HG03097 (cell line): ENCODE data around the gene PITPNM3.
"Not testable (repeated sequence)": the region's sequence is repeated elsewhere in the genome, so short reads cannot be mapped to it uniquely, and the experiment has no call there.

Experiments used
- ATAC-seq: cut with Tn5 transposase; IDR thresholded peaks from one replicate; pipeline ENCODE4 v1.9.1; 2021; ENCODE audit not compliant: unreplicated experiment, low FRiP score

Gene PITPNM3

DNA sequence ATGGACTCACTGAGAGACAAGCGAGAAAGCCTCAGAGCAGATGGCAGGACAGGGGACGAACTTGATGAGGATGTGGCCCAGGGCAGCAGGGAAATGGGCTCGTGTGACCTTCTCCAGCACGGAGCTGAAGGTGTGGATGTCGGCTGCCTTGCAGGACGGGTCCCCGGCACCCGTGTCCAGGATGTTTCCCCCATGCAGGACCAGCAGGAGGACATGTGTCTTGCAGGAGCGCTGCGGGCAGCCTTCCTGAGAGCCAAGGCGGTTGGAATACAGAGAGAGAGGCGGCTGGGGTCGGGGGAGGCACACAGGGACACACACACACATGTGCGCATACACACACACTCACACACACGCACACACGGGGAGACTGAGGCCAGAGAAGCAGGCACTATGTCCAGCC is 72.8 kb downstream of the PITPNM3 start:
- ATAC-seq = no peak

DNA sequence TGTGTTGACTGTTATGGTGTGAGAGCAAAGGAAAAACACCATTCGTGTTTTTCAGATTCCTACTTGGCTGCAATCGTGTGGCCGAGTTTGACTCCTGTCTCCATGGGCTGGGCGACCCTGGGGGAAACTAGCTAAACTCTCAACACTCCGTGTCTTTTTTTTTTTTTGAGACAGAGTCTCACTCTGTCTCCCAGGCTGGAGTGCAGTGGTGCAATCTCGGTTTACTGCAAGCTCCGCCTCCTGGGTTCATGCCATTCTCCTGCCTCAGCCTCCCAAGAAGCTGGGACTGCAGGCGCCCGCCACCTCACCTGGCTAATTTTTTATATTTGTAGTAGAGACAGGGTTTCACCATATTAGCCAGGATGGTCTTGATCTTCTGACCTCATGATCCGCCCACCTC is 73.6 kb downstream of the PITPNM3 start:
- not testable (repeated sequence) for ATAC-seq

DNA sequence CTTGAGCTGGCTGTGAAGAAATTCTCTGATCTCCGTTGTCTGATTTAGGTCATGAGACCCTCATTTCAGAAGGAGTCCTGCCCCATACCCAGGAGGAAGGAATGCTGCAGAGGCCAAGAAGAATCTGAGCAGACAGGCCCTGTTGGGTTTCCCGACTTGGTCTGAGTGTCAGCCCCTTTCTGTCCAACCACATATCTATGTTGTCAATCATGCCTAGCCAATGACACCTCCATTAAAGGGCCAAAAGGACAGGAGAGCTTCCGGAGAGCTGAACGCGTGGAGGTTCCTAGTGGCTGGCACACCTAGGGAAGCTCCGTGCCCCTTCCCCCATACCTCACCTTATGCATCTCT is 74.3 kb downstream of the PITPNM3 start:
- no peak for ATAC-seq

DNA sequence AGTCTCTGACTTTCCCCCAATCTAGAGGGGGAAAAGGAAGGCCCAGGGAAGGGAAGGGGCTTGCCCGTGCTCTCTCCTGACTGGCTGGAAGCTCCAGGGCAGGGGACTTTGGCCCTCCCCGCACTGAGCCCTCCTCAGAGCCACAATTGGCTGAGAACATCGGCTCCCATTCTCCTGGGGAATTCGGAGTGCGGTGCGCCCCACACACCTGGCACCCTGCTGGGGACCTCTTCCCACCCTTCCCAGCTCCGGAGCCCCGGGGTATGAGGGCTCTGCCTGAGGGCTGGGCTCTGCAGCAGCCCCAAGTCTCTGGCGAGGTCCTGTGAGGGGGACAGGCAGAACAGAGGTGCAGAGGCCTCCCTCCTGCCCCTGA is 76.1 kb downstream of the PITPNM3 start:
- ATAC-seq = no peak

DNA sequence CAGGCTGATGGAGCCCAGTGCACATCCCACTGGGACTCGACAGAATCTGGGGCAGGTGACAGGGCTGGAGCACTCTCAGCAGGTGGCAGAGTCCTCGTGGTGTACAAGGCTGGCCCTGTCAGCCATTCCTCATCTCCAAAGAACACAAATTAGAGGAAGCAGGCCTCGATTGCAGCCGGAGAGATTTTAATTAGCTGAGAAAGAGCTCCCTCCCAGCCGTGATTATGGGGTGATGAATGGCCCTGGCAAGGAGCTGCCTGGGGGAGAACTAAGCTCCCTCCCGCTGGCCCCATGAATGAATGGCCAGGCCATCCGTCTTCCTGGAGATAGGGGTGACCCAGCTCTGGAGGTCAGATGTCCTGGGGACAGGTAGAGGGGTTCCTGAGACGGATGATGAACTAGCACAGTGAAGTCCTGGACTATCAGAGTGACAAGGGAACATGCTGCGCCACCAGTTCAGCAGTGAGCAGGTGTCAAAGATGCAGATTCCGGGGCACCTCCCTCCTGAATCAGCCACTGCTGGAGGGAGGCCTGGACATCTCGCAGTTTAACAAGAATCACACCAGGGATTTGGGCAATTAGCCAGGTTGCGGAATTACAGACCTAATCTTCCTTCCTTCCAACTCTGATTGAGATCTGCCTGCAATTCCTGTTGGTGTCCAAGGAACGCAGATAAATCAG is 76.6 kb downstream of the PITPNM3 start:
- ATAC-seq = no peak

DNA sequence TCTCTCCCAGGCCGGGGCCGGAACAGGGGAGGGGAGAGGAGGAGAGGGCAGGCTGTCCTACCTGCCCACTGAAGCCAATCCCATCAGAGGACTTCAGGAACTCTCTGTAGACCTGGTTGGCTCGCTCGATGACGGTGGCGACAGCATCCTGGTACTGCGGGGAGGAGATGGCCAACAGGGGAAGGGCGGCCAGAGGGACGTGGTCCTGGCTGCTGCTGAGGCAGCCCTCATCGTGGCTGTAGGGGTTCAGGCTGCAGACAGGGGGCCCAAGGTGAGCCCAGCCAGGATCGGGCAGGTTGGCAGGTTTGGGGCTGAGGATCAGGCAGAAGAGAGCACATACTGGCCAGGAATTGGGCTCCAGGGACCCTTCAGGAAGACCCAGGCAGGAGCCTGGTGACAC is 77.9 kb downstream of the PITPNM3 start:
- no peak for ATAC-seq

DNA sequence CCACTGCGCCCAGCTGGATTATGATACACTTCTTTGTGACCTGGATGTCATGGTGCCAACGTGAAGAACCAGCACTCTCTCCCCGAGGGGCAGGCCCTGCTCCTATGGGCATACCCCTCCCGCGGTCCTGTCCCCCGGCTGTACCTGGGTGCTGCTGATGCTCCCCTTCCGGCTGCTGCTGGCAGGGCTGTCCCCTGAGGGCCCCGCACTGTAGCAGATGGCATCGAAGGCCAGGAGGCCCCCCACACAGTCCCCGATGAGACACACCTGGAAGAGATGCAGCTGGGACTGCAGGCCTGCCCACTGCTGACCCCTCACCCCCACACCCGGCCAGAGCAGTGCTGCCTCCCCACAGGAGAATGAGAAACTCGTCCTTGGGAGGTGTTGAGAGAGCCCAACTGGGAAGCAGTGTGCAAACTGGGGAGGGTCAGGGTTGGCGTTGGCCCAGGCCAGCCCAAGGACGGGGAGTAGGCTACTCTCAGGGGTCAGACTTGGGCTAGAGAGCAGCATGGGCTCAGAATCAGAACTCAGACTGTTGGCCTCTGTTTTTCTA is 78.4 kb downstream of the PITPNM3 start:
- no peak for ATAC-seq

DNA sequence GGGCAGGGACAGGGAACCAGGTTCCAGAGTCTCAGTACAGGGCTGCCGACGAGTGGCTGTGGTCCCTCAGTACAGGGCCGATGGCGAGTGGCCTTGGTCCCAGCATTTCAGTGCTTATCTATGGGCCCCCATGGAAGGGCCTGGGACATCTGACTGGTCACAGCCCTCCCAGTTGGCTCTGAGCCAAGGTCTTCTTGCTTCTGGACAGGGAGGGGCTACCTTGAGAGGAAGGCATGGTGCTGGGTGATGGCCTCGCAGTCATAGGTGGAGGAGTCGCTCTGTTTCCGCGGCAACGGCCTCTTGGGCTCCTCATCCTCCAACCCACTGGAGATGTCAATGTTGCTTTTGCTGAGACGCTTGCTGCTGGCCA is 79.6 kb downstream of the PITPNM3 start:
- no peak for ATAC-seq

DNA sequence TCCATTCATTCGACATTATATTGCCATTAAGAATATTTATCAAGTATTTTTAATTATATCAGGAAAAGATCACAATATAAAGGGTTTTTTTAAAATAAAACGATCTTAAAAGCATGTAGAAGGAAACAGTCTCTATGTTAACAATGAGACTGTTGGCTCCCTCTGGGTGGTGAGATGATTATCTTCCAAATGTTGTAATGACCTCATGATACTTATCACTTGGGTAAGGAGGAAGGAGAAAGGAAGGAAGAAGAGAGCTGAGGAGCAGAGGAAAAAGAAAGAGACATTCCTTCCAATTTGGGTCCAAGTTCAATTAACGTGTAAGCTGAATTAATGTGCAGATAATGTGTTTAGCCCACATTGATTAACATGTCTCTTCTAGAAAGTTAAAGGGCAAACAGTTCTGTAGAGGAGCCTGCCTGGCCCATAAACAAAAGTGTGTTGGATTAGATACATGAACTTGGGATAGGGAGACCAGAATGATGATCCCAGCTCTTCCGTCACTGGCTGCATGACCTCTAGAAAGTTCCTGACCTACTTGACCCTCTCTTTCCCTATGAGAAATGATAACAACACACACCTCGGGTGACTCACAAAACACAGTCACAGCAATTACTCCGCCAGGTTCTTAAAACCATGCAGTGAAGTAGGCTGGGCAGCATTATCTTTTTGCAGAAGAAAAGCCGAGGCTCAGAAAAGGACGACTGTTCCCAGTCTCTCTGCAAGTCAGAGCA is 80.1 kb downstream of the PITPNM3 start:
- ATAC-seq = no peak

DNA sequence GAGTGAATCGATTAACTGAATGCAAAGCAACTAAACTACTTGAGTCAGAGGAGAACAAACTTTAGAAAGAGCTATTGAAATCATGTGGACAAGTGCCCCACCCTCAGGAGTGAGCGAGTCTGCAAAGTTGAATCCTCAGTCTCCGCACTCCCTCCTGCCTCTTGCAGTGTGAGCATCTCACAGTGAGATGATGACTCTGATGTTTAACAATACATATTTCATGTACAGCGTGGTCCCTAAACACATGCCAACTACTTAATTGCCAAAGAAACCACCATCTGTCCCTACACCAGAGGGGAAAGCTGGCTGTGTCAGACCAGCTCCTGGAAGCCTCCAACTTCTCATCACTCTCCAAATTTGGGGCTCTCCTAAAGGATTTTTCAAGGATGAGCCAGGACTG is 80.9 kb downstream of the PITPNM3 start:
- no peak for ATAC-seq

DNA sequence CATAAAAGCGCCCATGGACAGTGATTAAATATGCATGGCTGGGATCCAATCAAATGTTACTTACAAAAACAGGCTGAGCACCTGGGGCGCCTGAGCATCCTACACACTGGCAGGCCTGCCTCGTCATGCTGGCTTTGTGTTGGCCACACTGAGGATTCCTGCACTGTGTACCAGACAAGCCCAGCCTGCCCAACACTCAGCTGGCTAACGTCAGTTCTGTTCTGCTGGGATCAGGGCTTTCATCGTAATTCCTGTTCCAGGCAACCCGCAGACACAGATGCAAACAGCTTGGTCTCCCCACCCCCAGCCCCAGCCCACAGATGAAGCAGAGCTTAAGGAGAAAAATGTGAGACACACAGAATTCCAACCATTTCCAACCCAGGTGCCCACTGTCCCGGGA is 81.4 kb downstream of the PITPNM3 start:
- ATAC-seq = no peak

DNA sequence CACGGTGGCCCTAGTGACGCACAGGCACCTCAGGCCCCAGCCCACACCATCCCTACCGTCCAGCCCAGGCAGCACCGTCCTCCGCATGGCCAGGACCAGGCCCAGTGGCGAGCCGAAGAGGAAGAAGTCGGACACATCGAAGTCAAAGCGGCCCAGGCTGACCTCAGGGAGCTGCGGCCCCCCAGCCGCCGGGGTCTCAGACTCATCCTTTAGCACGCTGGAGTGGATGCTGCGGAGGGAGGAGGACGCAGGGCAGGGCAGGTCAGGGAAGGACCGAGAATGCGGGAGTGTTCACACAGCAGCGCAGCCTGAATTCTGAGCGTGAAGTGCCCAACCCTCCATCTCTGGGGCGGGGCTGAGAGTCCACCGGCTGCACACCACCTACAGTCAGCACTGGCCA is 82.0 kb downstream of the PITPNM3 start:
- ATAC-seq = no peak

DNA sequence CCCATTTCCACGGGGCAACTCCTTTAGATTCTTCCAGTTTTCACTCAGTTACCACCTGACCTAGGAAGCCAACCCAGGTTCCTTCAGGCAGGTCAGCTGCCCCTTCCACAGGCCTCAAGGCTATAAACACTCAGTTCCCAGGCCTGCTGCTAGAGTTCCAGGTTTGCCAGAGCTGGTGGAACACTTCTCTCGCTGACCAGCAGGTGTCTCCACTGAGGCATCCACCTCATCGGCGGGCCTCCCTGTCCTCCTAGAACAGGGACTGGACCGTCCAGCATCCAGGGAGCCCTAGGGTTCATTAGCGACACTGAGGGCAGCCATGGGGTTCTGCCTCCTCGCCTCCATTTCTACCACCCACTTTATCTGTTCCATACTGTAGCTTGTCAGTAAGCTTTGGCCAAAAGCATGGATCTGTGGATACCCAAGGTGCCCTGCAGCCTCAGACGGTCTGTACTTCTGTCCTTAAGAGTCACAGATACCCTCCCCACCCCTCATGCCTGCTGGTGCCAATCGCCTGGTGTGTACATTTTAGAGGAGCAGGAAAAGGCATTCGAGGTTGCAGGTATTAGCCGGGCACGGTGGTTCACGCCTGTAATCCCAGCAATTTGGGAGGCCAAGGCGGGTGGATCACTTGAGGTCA is 83.1 kb downstream of the PITPNM3 start:
- no peak for ATAC-seq

DNA sequence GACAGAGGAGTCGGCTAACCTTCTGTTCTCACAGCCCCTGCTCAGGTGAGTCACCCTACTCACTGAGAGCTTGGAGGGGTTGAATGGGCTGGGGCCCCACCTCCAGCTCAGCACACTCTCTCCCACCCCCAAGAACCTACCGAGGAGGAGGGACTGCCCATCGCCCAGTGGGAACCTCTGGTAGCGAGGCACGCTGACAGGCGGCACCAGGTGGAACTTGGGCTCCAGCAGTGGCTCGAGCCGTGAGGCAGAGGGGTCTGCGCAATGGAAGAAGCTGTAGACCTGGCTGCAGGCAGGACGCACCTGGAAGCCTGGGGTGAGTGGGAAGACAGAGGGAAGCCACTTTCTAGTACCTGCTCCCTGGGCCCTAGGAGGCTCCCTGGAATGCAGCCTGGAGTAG is 83.8 kb downstream of the PITPNM3 start:
- no peak for ATAC-seq

DNA sequence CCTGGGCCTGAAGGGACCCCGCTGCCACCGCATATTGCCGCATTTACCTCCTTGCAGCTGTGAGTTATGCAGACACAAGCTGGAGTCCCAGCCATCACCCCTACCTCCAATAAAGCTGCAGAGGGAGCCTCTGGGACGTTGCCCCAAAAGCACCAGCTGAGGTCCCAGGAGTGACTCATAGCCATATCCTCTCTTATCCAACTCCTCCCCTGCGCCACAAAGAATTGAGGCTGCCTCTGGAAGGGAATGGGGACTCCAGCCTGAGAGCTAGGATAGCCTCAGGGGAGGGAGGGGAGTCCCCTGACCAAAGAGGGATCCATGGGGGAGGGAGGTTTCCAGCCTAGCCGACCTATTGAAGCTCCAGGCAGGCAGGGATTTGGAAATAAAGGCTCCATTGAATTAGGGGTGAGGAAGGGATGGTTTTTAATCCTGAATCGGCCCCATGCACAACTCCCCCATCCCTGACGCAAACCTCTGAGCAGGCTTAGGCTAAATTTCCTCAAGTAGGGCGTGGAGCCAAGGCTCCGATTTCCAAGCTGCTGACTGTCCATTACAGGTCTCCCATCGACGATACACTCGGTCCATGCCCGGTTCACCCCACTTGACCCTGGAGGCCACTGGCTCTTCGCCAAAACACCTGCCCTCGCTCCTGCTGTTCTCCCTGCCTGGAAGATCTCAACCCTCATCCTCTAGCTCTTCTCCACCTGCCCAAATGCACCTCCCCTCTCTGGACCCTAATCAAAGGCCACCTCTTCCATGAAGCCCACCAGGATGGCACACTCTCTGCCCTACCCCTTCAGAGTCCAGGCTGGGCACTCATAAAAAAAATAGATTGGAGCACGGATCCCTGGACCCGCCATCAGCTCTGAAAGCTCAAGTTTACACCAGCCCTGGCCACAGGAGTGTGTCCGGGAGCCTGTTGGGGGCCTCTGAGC is 84.6 kb downstream of the PITPNM3 start:
- no peak for ATAC-seq

DNA sequence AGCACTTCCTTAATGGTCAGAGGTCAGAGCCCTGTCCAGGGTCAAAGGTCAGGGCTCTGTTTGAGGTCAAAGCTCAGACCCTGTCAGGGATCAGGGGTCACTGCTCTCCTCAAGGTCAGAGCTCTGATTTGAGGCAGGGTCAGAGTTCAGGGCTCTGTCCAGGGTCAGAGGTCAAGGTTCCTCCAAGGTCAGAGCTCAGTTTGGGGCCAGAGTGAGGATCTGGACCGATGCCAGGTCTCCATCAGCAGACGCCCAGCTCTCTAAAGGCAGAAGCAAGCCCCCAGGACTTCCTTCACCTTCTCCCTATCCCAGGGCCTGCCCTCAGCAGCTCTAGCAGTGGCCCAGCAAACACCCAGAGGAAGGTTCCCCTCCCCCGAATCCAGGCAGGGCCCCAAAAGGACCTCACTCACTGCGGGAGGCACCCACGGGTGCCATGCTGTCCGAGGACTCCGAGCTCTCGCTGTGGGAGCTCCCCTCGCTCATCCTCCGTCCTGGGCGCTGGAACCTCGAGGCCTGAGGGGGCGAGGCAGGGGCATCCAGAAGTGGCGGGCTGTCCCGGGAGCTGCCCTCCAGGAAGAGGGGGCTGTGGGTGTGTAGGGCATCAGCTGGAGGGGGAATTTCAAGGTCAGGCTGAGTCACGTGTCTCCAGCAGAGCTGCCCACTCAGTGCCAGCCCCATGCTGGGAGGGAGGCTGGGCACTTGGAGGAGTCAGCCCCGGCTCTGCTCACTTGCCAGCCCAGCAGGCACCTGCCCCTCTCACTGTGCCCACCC is 85.4 kb downstream of the PITPNM3 start:
- no peak for ATAC-seq

DNA sequence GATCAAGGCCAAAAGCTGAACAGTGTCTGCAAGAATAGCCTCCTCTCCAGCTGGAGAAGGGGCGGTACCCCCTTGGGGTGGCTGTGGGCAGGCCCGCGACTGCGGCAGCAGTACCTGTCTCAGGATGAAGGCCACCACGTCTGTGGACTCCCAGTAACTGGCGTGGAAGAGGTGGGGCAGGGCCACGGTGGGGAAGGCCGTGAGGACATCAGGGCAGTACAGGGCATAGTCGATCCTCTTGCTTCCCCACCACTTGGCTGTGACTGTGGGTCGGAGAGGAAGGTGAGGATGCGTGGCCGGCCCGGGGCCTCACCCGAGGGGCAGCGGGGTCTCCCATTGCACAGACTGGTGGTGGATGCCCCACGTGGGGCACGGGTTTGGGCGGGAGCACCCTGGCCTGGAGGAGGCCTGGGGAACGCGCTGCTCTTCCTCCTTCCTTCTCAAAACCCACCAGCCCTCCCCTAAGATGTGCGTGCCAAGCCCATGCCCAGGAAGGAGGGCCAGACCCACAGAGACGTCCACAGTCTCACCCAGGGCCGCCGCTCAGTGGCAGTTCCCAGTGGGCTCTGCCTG is 86.1 kb downstream of the PITPNM3 start:
- no peak for ATAC-seq

DNA sequence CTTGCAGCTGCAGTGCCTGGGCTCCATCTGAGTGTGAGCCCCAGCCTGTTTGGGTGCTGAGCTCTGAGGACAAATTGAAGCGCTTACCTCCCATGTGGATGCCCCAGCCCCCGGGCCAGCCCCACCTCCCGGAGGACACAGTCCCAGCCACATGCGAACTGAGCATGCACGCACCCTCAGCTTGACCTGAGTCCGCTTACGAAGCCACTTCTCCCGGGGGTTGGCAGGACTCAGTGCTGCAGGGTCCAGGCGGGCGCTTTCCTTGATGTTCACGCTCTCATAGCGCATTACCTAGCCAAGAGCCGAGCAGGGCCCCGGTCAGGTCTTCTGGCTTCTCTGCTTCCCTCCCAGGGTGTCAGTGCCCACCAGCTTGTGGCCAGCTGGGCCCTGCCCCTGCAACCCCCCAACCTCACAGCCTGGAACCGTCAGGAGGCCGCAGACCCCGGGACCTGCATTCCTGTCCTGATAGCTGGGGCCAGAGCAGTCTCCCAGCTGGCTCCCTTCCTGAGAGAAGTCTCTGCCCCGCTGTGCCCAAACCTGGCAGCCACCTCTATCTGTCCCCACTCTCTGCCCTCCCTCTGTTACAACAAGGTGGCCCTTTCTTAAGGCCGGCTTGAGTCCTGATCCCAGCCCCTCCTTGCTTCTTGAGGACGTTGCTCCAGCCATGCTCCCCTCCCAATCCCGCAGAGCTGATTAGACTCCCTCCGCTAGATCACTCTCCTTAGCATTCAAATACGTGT is 88.1 kb downstream of the PITPNM3 start:
- ATAC-seq = no peak

DNA sequence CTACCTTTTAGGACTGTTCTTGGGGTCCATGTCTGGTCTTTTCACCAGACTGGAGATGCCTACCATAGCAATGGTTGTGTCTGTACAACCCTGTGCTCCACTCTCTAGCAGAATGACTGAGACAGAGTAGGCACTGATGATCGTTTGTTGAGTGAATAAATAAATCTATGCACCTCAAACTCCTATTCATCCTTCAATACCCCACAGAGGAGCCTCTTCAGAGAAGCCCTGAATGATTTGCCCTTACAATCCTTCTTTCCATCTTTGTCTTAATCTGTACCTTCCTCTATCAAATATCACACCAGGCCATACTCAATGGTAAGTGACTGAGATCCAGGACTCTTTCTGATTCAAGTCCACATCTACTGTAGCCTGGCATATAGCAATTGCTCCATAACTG is 88.8 kb downstream of the PITPNM3 start:
- ATAC-seq = no peak
